IPS-18a (cell line): ENCODE measurements around the gene ZC3H12C.

Experiments
- H3K27ac ChIP-seq: one replicate; pipeline ENCODE4 v1.5.1; 2013; ENCODE audit warnings: low read length
- H3K27me3 ChIP-seq: one replicate; pipeline ENCODE4 v1.6.1; 2013; ENCODE audit warnings: mild to moderate bottlenecking, low read length; ENCODE audit not compliant: control insufficient read depth, insufficient read depth
- H3K36me3 ChIP-seq: one replicate; pipeline ENCODE4 v1.6.1; 2013; ENCODE audit warnings: low read depth, low read length; ENCODE audit not compliant: control insufficient read depth
- H3K4me1 ChIP-seq: one replicate; pipeline ENCODE4 v1.6.1; 2013; ENCODE audit warnings: low read depth, low read length; ENCODE audit not compliant: control insufficient read depth
- H3K4me3 ChIP-seq: one replicate; pipeline ENCODE4 v1.5.1; 2013; ENCODE audit warnings: low read length
- H3K9ac ChIP-seq: one replicate; pipeline ENCODE4 v1.6.1; 2013; ENCODE audit warnings: mild to moderate bottlenecking, low read length, moderate library complexity
- H3K9me3 ChIP-seq: one replicate; pipeline ENCODE4 v1.6.1; 2013; ENCODE audit warnings: low read depth, low read length; ENCODE audit not compliant: control insufficient read depth

The ZC3H12C gene

DNA sequence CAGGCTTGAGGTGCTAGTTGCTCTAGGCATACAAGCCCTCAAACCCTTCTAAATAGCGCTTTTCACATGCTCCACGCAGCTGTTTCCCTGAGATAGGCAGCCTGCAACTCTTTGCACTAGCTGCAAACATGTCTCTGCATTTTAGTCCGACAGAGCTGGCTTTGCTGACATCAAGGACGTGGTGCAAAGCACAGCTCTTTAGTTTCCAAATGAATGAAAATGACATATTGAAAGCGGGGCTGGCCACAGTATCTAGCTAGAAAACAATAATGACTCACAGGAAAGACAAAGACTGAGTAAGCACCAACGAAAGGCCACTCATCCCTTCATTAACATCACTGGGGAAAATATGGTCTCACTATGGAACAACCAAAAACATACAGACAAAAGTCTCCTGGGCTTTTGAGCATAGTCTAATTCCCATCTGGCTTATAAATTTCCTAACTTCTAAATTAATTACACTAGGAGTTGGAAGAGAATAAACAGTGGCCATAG, 15.3 kb upstream of the ZC3H12C start:
- no peaks in the 10 kb centered on the region for H3K27me3 ChIP-seq
- no peak overlapping the region for H3K4me3 ChIP-seq
- no peaks in the 10 kb centered on the region for H3K36me3 ChIP-seq
- no peaks in the 10 kb centered on the region for H3K9me3 ChIP-seq
- no peak overlapping the region for H3K9ac ChIP-seq
- peaks cover 20% of the 10 kb centered on the region for H3K4me1 ChIP-seq
- no peak overlapping the region for H3K27ac ChIP-seq

DNA sequence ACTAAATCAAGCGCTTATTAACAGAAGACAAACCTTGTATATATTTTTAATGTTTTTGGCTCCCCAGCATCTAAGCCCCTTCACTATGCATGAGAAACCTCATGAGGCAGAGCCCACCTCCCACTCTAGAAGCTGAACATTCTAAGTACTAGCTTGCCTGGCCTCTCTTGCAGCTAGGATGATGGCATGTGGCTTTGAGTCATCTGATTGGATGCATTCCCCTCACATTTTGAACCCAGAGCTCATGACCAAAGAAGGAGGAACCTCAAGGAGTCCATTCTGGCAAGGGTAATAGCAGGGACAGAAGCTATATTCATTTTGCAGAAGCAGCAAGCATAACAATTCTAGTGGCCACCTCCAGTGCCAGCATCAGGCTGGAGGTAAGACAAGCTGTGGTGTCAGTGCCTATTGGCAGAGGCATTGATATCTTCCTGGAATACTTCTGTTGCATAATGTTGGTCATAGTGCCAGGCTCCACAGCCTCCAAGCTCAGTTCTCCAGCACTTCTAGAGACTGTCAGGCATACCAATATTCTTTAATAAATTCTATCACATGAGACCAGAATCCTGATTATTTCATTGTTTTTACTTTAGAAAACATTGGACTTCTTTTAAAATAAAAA, 14.2 kb upstream of the ZC3H12C start:
- no peaks in the 10 kb centered on the region for H3K36me3 ChIP-seq
- H3K9ac ChIP-seq: no peak overlapping the region
- no peaks in the 10 kb centered on the region for H3K9me3 ChIP-seq
- no peaks in the 10 kb centered on the region for H3K27me3 ChIP-seq
- no peak overlapping the region for H3K4me3 ChIP-seq
- H3K27ac ChIP-seq: no peak overlapping the region
- peaks cover 20% of the 10 kb centered on the region for H3K4me1 ChIP-seq

DNA sequence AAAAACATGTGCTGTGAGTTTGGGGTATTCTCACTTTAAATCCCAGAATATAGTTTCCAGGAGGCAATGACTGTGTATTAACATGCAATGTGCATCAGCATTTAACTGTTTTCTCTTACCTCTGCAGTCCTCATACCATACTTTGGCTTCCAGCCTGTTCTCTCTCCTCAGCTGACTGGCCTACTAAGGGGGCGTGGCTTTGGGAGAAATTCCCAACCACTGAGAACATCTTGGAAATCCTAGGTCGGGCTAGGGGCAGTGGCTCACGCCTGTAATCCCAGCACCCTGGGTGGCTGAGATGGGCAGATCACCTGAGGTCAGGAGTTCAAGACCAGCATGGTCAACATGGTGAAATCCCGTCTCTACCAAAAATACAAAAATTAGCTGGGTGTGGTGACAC, 13.5 kb upstream of the ZC3H12C start:
- no peaks in the 10 kb centered on the region for H3K27me3 ChIP-seq
- H3K9ac ChIP-seq: no peak overlapping the region
- peaks cover 20% of the 10 kb centered on the region for H3K4me1 ChIP-seq
- H3K27ac ChIP-seq: no peak overlapping the region
- H3K9me3 ChIP-seq: no peaks in the 10 kb centered on the region
- H3K36me3 ChIP-seq: no peaks in the 10 kb centered on the region
- no peak overlapping the region for H3K4me3 ChIP-seq

DNA sequence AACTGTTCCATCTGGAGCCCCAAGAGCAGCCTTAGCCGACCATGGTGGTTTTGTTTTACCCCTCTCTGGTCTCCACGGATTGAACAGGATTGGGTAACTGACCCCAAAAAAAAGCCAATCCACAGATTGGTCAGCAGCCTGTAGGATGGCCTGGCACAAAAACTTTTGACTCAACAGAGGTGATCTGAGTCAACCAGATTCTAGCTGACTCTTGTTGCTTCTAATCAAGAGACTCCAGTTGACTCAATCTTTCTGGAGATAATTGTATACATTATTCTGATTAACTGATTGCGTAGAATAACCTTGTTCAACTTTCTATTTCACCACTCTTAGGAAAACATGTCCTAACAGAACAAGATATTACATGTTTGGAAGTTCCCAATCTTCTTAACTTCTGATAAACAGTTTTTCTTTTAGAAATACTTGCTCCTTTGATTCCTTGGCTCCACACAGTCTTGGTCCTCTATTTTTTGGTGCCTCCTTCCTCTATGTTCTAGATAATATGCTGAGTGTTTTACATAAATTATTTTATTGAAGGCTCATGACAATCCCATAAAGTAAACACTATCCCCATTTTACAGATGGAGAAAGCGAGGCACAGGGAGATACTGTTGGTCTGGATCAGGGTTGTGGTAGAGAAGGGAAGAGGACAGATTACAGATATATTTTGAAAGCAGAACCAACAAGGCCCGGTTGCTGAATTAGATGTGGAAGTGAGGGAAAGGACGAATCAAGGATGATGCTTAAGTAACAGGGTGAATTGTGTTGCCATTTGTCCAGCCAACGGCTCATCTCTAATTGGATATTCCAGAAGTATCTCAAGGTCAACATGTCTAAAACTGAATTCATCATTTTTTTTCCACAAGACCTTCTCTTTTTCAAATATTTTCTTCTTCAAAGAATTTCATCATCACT, 11.5 kb upstream of the ZC3H12C start:
- Histone ChIP-seq H3K9me3 (no peaks in the 10 kb centered on the region), H3K4me1 (peaks cover 9% of the 10 kb centered on the region), H3K36me3 (no peaks in the 10 kb centered on the region), H3K4me3 (no peak overlapping the region), H3K9ac (no peak overlapping the region), H3K27me3 (no peaks in the 10 kb centered on the region), H3K27ac (no peak overlapping the region)

DNA sequence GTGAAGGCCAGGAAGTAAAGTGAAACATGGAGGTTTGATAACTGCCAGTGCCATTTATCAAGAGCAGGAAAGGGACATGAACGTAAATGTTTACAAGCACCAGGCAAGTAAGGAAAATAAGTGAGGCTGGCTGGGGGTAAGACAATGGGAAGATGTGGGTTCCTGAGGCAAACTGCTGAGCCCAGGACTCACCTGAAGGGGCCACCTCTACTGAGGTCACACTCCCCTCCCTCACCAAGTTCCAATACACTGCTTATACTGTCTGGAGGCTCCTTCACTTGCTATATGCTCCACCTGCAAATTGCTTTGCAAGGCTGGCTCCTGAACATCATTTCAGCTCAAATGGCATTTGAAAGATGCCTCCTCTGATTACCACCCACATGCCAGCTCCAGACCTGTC, 10.3 kb upstream of the ZC3H12C start:
- Histone ChIP-seq H3K27ac (no peak overlapping the region), H3K4me1 (peaks cover 3% of the 10 kb centered on the region), H3K36me3 (no peaks in the 10 kb centered on the region), H3K9me3 (no peaks in the 10 kb centered on the region), H3K27me3 (no peaks in the 10 kb centered on the region), H3K9ac (no peak overlapping the region), H3K4me3 (no peak overlapping the region)

DNA sequence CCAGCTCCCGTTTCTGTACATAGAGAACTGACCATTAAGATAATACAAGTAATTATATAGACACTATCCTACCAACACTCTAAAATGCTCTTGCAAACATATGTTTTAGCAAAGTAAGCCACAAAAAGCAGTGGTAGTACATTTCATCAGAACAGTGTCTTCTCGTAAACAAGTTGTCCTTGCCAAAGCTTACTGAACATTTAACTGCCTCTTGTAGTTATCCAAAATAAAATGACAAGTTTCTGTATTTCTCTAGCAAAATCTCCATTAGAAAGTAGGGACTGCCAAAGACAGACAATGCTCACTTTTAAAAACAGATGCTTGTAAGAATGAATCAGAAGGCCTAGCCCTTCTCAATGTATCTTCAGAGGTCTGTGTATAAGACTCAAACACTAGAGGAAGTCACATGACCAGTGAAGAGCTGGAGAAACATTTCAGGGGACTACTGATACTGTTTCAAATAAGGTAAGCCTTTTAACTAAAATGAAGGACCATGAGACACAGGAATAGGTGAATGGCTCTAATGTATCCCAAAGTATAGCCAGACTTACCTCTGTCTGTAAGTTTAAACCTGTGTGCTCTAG, 7.8 kb upstream of the ZC3H12C start:
- Histone ChIP-seq H3K4me3 (no peak overlapping the region), H3K4me1 (no peaks in the 10 kb centered on the region), H3K9me3 (no peaks in the 10 kb centered on the region), H3K27me3 (no peaks in the 10 kb centered on the region), H3K9ac (no peak overlapping the region), H3K27ac (no peak overlapping the region), H3K36me3 (no peaks in the 10 kb centered on the region)

DNA sequence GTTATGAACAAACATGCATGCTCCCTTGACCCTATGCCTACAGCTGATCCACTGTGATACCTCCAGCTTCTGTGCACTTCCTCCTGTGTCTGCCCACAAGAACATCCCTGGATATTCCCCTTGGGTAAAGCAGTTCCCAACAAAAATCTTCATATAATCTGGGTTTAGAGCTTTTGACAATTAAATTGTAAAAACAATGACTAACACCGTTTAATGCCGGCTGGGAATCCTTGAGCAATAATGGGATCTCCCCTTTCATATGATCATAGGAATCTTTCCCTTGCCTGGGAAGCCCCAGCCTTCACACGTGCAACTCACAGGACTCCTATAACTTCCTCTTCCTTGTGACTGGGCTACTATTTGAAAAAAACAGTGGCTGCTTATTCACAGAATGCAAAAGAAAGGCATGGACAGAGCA, 6.3 kb upstream of the ZC3H12C start:
- H3K9me3 ChIP-seq: no peaks in the 10 kb centered on the region
- H3K36me3 ChIP-seq: no peaks in the 10 kb centered on the region
- no peak overlapping the region for H3K9ac ChIP-seq
- H3K27me3 ChIP-seq: peaks cover 12% of the 10 kb centered on the region
- H3K4me1 ChIP-seq: peaks cover 4% of the 10 kb centered on the region
- no peak overlapping the region for H3K4me3 ChIP-seq
- no peak overlapping the region for H3K27ac ChIP-seq

DNA sequence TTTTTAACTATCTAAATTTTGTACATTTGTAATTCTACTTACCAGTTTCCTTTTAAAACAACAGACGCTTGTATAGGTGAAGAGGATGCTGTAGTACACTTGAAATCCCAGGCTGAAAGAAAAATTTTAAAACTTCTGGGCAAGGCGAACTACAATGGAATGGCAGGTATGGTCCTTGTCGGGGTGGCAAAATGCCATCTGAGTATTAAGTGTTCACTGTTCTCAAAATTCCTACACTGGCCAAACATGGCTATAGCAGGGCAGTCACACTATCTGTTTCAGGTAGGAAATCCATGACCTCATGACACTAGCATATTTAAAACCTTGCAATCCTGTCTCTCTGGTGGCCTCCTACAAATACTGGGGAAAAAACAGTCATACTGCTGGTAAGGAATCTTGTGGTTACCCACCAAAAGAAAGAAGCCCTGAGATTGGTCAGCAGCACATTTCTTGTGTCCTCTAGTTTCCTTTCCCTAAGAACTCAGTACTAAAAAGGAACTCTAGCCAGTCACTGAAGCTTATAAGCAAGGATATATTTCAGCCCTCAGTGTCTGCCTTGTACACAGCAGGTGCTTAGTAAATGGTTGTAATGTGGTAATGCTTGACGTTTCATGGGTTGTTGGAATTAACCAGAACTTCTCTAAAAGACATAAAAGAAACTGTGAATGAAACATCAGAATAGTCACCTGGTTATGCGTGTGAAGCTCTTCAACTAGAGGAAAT, 5.2 kb upstream of the ZC3H12C start:
- peaks cover 7% of the 10 kb centered on the region for H3K4me1 ChIP-seq
- no peak overlapping the region for H3K9ac ChIP-seq
- no peaks in the 10 kb centered on the region for H3K9me3 ChIP-seq
- no peak overlapping the region for H3K27ac ChIP-seq
- no peaks in the 10 kb centered on the region for H3K36me3 ChIP-seq
- H3K27me3 ChIP-seq: peaks cover 13% of the 10 kb centered on the region
- H3K4me3 ChIP-seq: no peak overlapping the region

DNA sequence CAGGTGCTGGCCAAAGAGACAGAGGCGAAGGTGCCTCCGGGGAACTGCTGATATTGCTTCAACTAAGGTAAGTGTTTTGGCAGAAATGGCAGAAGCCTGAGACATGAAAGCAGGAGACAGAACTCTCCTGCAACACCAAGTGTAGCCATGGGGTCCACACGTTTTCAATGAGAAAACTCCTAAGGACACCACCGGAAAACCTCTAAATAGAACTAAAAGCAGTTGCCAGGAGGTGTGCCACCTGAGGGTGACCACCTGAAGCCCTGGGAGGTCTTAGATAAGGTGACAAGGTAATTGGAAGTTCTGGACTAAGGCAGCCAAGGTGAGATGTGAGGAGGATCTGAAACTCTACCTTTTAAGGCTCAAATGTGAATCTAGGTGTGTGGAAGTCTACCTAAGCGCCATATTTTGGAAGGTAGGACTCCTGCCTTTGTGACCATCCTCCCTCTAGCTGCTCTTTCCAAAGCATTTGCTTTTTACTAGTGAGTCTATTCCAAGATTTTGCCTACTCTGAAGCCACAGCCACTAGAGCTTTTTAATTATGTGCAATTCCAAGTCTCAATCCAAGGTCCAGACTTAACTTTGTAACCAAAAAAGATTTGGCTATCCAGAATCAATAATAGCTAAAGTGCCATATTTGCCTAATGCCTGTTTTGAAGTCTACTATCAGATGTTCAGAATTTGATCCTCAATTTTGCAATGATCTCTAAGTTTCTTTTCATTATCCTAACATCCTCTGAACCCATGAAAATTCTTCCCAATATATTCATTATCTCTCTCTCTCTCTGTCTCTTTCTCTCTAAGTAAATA, 4.5 kb upstream of the ZC3H12C start:
- H3K9ac ChIP-seq: no peak overlapping the region
- H3K4me3 ChIP-seq: no peak overlapping the region
- peaks cover 13% of the 10 kb centered on the region for H3K27me3 ChIP-seq
- H3K36me3 ChIP-seq: no peaks in the 10 kb centered on the region
- H3K4me1 ChIP-seq: peaks cover 7% of the 10 kb centered on the region
- no peak overlapping the region for H3K27ac ChIP-seq
- H3K9me3 ChIP-seq: no peaks in the 10 kb centered on the region

- Histone ChIP-seq H3K4me1 (peaks cover 11% of the 10 kb centered on the region), H3K9me3 (no peaks in the 10 kb centered on the region), H3K9ac (no peak overlapping the region), H3K27ac (no peak overlapping the region), H3K27me3 (peaks cover 21% of the 10 kb centered on the region), H3K36me3 (no peaks in the 10 kb centered on the region), H3K4me3 (no peak overlapping the region)
Measured at GRCh38 chr11:110089617-110090282, 3.4 kb upstream of the ZC3H12C start.
